Esophagus muscularis mucosa (tissue), 4 donors: ENCODE measurements around the gene EMD.

Experiments used
- EP300 ChIP-seq: sonication (generic); formaldehyde crosslinking; IDR thresholded peaks from one replicate; pipeline ENCODE4 v1.6.1; 2017; ENCODE audit warnings: antibody characterized with exemption
- POLR2A ChIP-seq: fragments of 450-650 bp; IDR thresholded peaks from one replicate; pipeline ENCODE4 v1.6.1; 2017; ENCODE audit warnings: antibody characterized with exemption, moderate library complexity, mild to moderate bottlenecking, low read depth
- POLR2AphosphoS5 ChIP-seq, 2 donors: sonication (generic); formaldehyde crosslinking; IDR thresholded peaks; one replicate each; pipeline ENCODE4 v1.6.1; 2017; ENCODE audit warnings: antibody characterized with exemption in 2 of 2
- TF ChIP-seq, protein P1 (sequence below), 3 experiments: fragments of 200-600 bp in 2 of 3; fragments of 450-650 bp in 1 of 3; sonication (generic) in 2 of 3; IDR thresholded peaks; one replicate each; pipeline ENCODE4 v1.5.1; 2017 to 2019; ENCODE audit warnings: antibody characterized with exemption in 3 of 3, mild to moderate bottlenecking in 2 of 3, moderate library complexity in 1 of 3

DNA sequence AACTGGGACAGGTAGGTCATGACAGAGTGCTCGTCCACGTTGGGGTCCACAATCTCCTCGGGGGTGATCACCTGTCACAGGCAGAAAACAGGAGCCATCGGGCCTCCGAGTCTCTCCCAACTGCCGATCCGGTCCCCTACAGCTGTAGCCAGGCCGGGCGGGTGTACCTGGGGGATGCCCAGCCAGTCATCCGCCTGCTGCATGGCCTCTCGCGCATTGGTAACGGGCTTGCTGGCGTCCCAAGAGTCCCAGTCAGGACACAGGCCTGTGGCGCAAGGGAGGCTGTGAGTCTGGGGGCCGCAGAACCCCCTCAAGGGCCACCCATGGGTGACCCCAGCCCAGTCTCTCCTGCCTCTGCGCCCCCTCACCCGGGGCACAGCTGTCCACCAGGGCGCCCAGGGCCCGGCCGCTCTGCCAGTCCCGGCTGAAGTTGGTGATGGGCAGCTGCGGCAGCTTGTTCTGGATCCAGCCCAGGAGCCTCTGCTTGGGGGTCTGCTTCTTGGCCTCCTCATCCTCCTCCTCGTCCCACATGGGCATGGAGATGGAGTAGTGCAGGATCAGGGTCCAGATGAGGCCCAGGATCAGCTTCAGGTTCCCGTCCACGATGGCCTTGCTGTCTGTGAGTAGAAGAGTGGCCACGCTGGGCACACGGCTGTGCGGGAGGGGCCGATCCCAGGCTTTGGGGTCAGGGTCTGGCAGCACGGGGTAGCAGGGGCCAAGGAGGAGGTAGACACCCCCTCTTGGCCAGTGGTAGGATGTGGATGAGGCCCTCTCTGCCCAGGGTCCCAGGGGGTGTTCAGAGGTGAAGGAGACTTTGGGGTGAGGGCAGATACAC, 11.4 kb upstream of the EMD start:
- TF ChIP-seq, protein P1, sequence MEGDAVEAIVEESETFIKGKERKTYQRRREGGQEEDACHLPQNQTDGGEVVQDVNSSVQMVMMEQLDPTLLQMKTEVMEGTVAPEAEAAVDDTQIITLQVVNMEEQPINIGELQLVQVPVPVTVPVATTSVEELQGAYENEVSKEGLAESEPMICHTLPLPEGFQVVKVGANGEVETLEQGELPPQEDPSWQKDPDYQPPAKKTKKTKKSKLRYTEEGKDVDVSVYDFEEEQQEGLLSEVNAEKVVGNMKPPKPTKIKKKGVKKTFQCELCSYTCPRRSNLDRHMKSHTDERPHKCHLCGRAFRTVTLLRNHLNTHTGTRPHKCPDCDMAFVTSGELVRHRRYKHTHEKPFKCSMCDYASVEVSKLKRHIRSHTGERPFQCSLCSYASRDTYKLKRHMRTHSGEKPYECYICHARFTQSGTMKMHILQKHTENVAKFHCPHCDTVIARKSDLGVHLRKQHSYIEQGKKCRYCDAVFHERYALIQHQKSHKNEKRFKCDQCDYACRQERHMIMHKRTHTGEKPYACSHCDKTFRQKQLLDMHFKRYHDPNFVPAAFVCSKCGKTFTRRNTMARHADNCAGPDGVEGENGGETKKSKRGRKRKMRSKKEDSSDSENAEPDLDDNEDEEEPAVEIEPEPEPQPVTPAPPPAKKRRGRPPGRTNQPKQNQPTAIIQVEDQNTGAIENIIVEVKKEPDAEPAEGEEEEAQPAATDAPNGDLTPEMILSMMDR (IDR thresholded peaks at IDR 0.05), result no peak
- no peak for TF ChIP-seq POLR2A
- TF ChIP-seq EP300, result no peak
- peak in 1 of 2 donors; percentile 62 for TF ChIP-seq POLR2AphosphoS5 (IDR thresholded peaks at IDR 0.05)
